ENCODE results near the gene IGSF10.
"Not testable (repeated sequence)": the region's sequence is repeated elsewhere in the genome, so short reads cannot be mapped to it uniquely, and the experiment has no call there.

The IGSF10 gene

GRCh38 chr3:151460774-151461450, at the start of gene IGSF10:
TSS of gene IGSF10 (minus strand) at chr3:151461061. CDS start at chr3:151458709, 2,352 bp downstream.
- no peak for TF ChIP-seq GATA1 (IDR thresholded peaks at IDR 0.05; ENCODE audit: low read depth, low read length)
- no peak for TF ChIP-seq POLR2A (IDR thresholded peaks at IDR 0.05; ENCODE audit: low read length)
- DNase-seq, result no peak

- DNase-seq, result not testable (repeated sequence)
Measured at GRCh38 chr3:151509468-151510135, 48.7 kb upstream of the IGSF10 start.

- TF ChIP-seq POLR2A (IDR thresholded peaks at IDR 0.05; ENCODE audit: low read length), result no peak
- TF ChIP-seq GATA1 (IDR thresholded peaks at IDR 0.05; ENCODE audit: low read depth, low read length), result no peak
- peak; percentile 65 to 88 for DNase-seq
Measured at GRCh38 chr3:151504606-151505005, 43.7 kb upstream of the IGSF10 start.

- no peak for DNase-seq
- no peak for TF ChIP-seq GATA1 (IDR thresholded peaks at IDR 0.05; ENCODE audit: low read depth, low read length)
- no peak for TF ChIP-seq POLR2A (IDR thresholded peaks at IDR 0.05; ENCODE audit: low read length)
Measured at GRCh38 chr3:151503074-151503473, 42.2 kb upstream of the IGSF10 start.

GRCh38 chr3:151501923-151502632, 41.2 kb upstream of the IGSF10 start:
- no peak for TF ChIP-seq POLR2A (IDR thresholded peaks at IDR 0.05; ENCODE audit: low read length)
- DNase-seq, result no peak

- no peak for DNase-seq
- TF ChIP-seq GATA1 (IDR thresholded peaks at IDR 0.05; ENCODE audit: low read depth, low read length) (no peak), POLR2A (IDR thresholded peaks at IDR 0.05; ENCODE audit: low read length) (no peak)
Measured at GRCh38 chr3:151501171-151501922, 40.5 kb upstream of the IGSF10 start.

GRCh38 chr3:151499168-151499567, 38.3 kb upstream of the IGSF10 start:
- TF ChIP-seq GATA1 (IDR thresholded peaks at IDR 0.05; ENCODE audit: low read depth, low read length), result no peak
- DNase-seq, result no peak

- no peak for DNase-seq
- TF ChIP-seq GATA1 (IDR thresholded peaks at IDR 0.05; ENCODE audit: low read depth, low read length) (no peak), POLR2A (IDR thresholded peaks at IDR 0.05; ENCODE audit: low read length) (no peak)
Measured at GRCh38 chr3:151491525-151491924, 30.7 kb upstream of the IGSF10 start.

GRCh38 chr3:151487833-151488232, 27.0 kb upstream of the IGSF10 start:
- not testable (repeated sequence) for DNase-seq

- TF ChIP-seq POLR2A (IDR thresholded peaks at IDR 0.05; ENCODE audit: low read length), result no peak
- TF ChIP-seq GATA1 (IDR thresholded peaks at IDR 0.05; ENCODE audit: low read depth, low read length), result no peak
Measured at GRCh38 chr3:151483961-151484520, 23.2 kb upstream of the IGSF10 start.

GRCh38 chr3:151483488-151483887, 22.6 kb upstream of the IGSF10 start:
- no peak for TF ChIP-seq POLR2A (IDR thresholded peaks at IDR 0.05; ENCODE audit: low read length)
- no peak for TF ChIP-seq GATA1 (IDR thresholded peaks at IDR 0.05; ENCODE audit: low read depth, low read length)
- no peak for DNase-seq

More at GRCh38 chr3:151483961-151484520, 23.2 kb upstream of the IGSF10 start:
- DNase-seq, result peak; percentile 6 to 62

GRCh38 chr3:151480492-151480891, 19.6 kb upstream of the IGSF10 start:
- TF ChIP-seq POLR2A (IDR thresholded peaks at IDR 0.05; ENCODE audit: low read length), result no peak
- no peak for TF ChIP-seq GATA1 (IDR thresholded peaks at IDR 0.05; ENCODE audit: low read depth, low read length)
- DNase-seq, result no peak

- TF ChIP-seq GATA1 (IDR thresholded peaks at IDR 0.05; ENCODE audit: low read depth, low read length), result no peak
- DNase-seq, result no peak
Measured at GRCh38 chr3:151479452-151479851, 18.6 kb upstream of the IGSF10 start.

- no peak for DNase-seq
- TF ChIP-seq GATA1 (IDR thresholded peaks at IDR 0.05; ENCODE audit: low read depth, low read length) (no peak), POLR2A (IDR thresholded peaks at IDR 0.05; ENCODE audit: low read length) (no peak)
Measured at GRCh38 chr3:151478335-151478697, 17.5 kb upstream of the IGSF10 start.

All from erythroblast (primary cell).